Measurements from ENCODE around the gene SELPLG. TPM values are rescaled to one million over a fixed set of nuclear protein-coding genes. Genes with fewer than 3 reads are reported as not detected.

Gene SELPLG
- polyA plus RNA-seq, 1 donor from 2014 or later = 0.62 TPM

DNA sequence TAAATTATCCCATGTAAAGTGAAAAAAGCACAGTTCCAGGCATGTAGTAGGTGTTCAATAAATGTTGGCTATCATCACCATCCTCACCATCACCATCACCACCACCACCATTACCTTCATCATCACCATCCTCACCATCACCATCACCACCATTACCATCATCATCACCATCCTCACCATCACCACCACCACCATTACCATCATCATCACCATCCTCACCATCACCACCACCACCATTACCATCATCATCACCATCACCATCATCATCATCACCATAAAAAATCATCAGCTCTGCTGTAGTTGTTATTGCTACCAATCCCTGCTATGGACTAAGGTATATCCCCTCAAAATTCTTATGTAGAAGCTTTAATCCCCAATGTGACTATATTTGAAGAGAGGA, 56.2 kb downstream of the SELPLG start:
- H3K27me3 ChIP-seq (ENCODE audit: insufficient read depth, low read depth, low read length) = no peaks in the 10 kb centered on the region
- no peaks in the 10 kb centered on the region for H3K36me3 ChIP-seq (ENCODE audit: insufficient read depth, low read length)
- no peak for TF ChIP-seq MXI1 (conservative IDR thresholded peaks at IDR 0.05; ENCODE audit: poor library complexity, severe bottlenecking)
- TF ChIP-seq, protein P1, sequence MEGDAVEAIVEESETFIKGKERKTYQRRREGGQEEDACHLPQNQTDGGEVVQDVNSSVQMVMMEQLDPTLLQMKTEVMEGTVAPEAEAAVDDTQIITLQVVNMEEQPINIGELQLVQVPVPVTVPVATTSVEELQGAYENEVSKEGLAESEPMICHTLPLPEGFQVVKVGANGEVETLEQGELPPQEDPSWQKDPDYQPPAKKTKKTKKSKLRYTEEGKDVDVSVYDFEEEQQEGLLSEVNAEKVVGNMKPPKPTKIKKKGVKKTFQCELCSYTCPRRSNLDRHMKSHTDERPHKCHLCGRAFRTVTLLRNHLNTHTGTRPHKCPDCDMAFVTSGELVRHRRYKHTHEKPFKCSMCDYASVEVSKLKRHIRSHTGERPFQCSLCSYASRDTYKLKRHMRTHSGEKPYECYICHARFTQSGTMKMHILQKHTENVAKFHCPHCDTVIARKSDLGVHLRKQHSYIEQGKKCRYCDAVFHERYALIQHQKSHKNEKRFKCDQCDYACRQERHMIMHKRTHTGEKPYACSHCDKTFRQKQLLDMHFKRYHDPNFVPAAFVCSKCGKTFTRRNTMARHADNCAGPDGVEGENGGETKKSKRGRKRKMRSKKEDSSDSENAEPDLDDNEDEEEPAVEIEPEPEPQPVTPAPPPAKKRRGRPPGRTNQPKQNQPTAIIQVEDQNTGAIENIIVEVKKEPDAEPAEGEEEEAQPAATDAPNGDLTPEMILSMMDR (IDR thresholded peaks at IDR 0.05; ENCODE audit: poor library complexity, severe bottlenecking) = no peak
- H2AFZ ChIP-seq (ENCODE audit: low read depth, low read length) = no peak overlapping the region
- no peaks in the 10 kb centered on the region for H3K9me2 ChIP-seq (ENCODE audit: insufficient read depth, low read length)
- no peak overlapping the region for H3K9ac ChIP-seq (ENCODE audit: low read length)
- no peak overlapping the region for H3K27ac ChIP-seq (ENCODE audit: low read length)
- H4K20me1 ChIP-seq (ENCODE audit: insufficient read depth) = no peaks in the 10 kb centered on the region
- no peak overlapping the region for H3K4me2 ChIP-seq (ENCODE audit: low read length)
- H3K79me2 ChIP-seq (replicated peaks; ENCODE audit: insufficient read depth, low read length) = no peaks in the 10 kb centered on the region
- no peaks in the 10 kb centered on the region for H3K9me3 ChIP-seq (ENCODE audit: low read length)
- H3K4me3 ChIP-seq (ENCODE audit: low read length) = no peak overlapping the region
- no peaks in the 10 kb centered on the region for H3F3A ChIP-seq (ENCODE audit: insufficient read depth, low read length, poor library complexity, severe bottlenecking)

DNA sequence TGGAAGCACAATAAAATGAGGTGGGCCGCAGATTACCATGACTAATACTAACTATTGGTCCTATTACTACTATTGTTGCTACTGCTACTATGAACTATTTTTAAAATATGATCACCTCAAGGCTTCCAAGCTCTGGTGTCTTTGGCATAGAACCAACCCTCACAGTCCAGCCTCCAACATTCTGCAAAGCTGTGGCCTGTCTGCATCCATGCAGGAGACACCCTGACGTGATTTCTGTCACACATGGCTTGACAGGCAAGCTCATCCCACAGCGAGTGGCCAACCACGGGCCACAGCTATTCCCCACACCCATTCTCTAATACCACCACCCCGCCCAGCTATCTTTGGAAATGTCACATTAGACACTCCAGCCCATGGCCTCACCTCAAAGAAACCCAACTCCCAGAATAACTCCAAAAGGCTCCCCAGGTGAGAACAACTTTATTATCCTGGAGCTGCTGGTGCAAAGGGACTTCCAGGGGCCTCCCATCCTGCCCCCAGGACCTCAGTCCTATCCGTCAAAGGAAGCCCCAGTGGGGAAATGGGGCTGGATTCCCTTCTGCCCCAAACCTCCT, 56.9 kb downstream of the SELPLG start:
- Histone ChIP-seq H3K9me3 (ENCODE audit: low read length) (no peaks in the 10 kb centered on the region), H3K36me3 (ENCODE audit: insufficient read depth, low read length) (no peaks in the 10 kb centered on the region), H4K20me1 (ENCODE audit: insufficient read depth) (no peaks in the 10 kb centered on the region), H3K27ac (ENCODE audit: low read length) (no peak overlapping the region), H3K9me2 (ENCODE audit: insufficient read depth, low read length) (no peaks in the 10 kb centered on the region), H3K9ac (ENCODE audit: low read length) (no peak overlapping the region), H3K4me3 (ENCODE audit: low read length) (no peak overlapping the region), H3K79me2 (replicated peaks; ENCODE audit: insufficient read depth, low read length) (no peaks in the 10 kb centered on the region), H3F3A (ENCODE audit: insufficient read depth, low read length, poor library complexity, severe bottlenecking) (no peaks in the 10 kb centered on the region), H3K27me3 (ENCODE audit: insufficient read depth, low read depth, low read length) (no peaks in the 10 kb centered on the region), H3K4me2 (ENCODE audit: low read length) (no peak overlapping the region), H2AFZ (ENCODE audit: low read depth, low read length) (no peak overlapping the region)
- TF ChIP-seq EZH2 (IDR thresholded peaks at IDR 0.05; ENCODE audit: borderline replicate concordance, insufficient read depth, low read length, poor library complexity, severe bottlenecking) (no peak), SMC3 (conservative IDR thresholded peaks at IDR 0.05; ENCODE audit: poor library complexity) (no peak), TAF1 (IDR thresholded peaks at IDR 0.05; ENCODE audit: low read depth) (no peak), RAD21 (conservative IDR thresholded peaks at IDR 0.05) (no peak), MXI1 (conservative IDR thresholded peaks at IDR 0.05; ENCODE audit: poor library complexity, severe bottlenecking) (no peak), EP300 (conservative IDR thresholded peaks at IDR 0.05; ENCODE audit: poor library complexity, severe bottlenecking) (no peak), POLR2AphosphoS5 (IDR thresholded peaks at IDR 0.05) (no peak)
- TF ChIP-seq, protein P2, sequence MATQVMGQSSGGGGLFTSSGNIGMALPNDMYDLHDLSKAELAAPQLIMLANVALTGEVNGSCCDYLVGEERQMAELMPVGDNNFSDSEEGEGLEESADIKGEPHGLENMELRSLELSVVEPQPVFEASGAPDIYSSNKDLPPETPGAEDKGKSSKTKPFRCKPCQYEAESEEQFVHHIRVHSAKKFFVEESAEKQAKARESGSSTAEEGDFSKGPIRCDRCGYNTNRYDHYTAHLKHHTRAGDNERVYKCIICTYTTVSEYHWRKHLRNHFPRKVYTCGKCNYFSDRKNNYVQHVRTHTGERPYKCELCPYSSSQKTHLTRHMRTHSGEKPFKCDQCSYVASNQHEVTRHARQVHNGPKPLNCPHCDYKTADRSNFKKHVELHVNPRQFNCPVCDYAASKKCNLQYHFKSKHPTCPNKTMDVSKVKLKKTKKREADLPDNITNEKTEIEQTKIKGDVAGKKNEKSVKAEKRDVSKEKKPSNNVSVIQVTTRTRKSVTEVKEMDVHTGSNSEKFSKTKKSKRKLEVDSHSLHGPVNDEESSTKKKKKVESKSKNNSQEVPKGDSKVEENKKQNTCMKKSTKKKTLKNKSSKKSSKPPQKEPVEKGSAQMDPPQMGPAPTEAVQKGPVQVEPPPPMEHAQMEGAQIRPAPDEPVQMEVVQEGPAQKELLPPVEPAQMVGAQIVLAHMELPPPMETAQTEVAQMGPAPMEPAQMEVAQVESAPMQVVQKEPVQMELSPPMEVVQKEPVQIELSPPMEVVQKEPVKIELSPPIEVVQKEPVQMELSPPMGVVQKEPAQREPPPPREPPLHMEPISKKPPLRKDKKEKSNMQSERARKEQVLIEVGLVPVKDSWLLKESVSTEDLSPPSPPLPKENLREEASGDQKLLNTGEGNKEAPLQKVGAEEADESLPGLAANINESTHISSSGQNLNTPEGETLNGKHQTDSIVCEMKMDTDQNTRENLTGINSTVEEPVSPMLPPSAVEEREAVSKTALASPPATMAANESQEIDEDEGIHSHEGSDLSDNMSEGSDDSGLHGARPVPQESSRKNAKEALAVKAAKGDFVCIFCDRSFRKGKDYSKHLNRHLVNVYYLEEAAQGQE (IDR thresholded peaks at IDR 0.05; ENCODE audit: borderline replicate concordance) = no peak
- TF ChIP-seq, protein P1 (IDR thresholded peaks at IDR 0.05; ENCODE audit: poor library complexity, severe bottlenecking) = no peak
